MM.1S (cell line): ENCODE data around the gene UBE2S.

Experiments
- EZH2 ChIP-seq: fragments of 300-600 bp; sonication (generic); optimal IDR thresholded peaks from 2 replicates; pipeline ENCODE3; 2017; ENCODE audit warnings: low read depth, mild to moderate bottlenecking, antibody characterized with exemption, low read length, mixed read lengths
- TF ChIP-seq, protein P1 (sequence below): fragments of 300-600 bp; sonication (generic); IDR thresholded peaks from 2 replicates; pipeline ENCODE4 v1.5.1; 2016; ENCODE audit warnings: antibody characterized with exemption, low read length, mixed read lengths

DNA sequence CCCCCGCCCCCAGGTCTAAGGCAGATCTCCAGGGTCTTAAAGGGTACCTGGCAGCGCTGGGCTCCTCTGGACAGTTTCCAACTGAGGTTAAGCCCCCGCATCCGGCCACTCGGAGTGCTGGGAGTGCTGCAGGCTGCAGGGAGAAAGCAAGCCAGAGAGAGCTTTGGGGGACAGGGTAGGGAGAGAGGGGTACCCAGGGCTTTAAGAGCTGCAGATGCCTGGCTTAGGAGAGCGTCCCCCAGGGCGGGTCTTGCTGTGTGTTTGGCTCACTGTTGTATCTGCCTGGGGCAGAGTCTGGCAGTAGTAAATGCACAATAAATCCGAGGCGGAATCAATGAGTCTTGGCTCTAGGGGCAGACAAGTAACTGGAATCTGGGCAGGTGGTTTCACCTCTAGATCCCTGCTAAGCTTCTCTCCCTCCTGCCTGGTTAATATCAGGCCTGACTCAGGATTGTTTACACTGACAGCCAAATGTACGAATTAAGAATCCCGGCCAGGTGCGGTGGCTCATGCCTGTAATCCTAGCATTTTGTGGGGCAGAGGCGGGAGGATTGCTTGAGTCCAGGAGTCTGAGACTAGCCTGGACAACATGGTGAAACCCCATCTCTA, 52.3 kb downstream of the UBE2S start:
- TF ChIP-seq, protein P1, sequence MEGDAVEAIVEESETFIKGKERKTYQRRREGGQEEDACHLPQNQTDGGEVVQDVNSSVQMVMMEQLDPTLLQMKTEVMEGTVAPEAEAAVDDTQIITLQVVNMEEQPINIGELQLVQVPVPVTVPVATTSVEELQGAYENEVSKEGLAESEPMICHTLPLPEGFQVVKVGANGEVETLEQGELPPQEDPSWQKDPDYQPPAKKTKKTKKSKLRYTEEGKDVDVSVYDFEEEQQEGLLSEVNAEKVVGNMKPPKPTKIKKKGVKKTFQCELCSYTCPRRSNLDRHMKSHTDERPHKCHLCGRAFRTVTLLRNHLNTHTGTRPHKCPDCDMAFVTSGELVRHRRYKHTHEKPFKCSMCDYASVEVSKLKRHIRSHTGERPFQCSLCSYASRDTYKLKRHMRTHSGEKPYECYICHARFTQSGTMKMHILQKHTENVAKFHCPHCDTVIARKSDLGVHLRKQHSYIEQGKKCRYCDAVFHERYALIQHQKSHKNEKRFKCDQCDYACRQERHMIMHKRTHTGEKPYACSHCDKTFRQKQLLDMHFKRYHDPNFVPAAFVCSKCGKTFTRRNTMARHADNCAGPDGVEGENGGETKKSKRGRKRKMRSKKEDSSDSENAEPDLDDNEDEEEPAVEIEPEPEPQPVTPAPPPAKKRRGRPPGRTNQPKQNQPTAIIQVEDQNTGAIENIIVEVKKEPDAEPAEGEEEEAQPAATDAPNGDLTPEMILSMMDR, result no peak
- no peak for TF ChIP-seq EZH2
